B cell (primary cell): Measurements from ENCODE around the gene CYP2W1. TPM values are rescaled to one million over a fixed set of nuclear protein-coding genes. Genes with fewer than 3 reads are reported as not detected.

Experiments used
- ATAC-seq: fragments of 200-7000 bp; cut with Tn5 transposase; one replicate; pipeline ENCODE4 v1.10.0; 2021; ENCODE audit warnings: low read depth, mild to moderate bottlenecking, moderate number of reproducible peaks, moderate library complexity
- CTCF ChIA-PET: fragments of 350-600 bp; sonication (Branson Sonifier 250); formaldehyde crosslinking; loops from one replicate; lab custom pipeline; 2021; ENCODE audit warnings: antibody characterized with exemption, inconsistent platforms; lab: Charles Lee
- POLR2A ChIA-PET: fragments of 350-600 bp; sonication (Branson Sonifier 250); formaldehyde crosslinking; loops from one replicate; lab custom pipeline; 2021; ENCODE audit warnings: antibody characterized with exemption; lab: Charles Lee
- DNase-seq: peaks from one replicate; pipeline ENCODE4 v3.0.0; 2013
- H2AFZ ChIP-seq: 2 replicates; pipeline ENCODE4 v1.6.1; 2012; ENCODE audit warnings: mild to moderate bottlenecking, low read depth, low read length; ENCODE audit not compliant: insufficient read depth, poor library complexity, severe bottlenecking
- H3K27ac ChIP-seq, 2 donors: 1 replicate in 1 of 2; 2 replicates in 1 of 2; pipeline ENCODE4 v1.5.1; 2012 to 2013; ENCODE audit warnings: low read length in 2 of 2, mild to moderate bottlenecking in 2 of 2, moderate library complexity in 1 of 2
- H3K27me3 ChIP-seq, 4 experiments: fragments of 200-600 bp in 1 of 4; sonication (generic) in 1 of 4; replicated peaks in 1 of 4; 1 replicate in 2 of 4; 2 replicates in 2 of 4; pipeline versions ENCODE4 v1.6.1 to v1.7.0; 2013 to 2016; ENCODE audit warnings: low read length in 3 of 4, mild to moderate bottlenecking in 2 of 4, mixed read lengths in 1 of 4, moderate library complexity in 1 of 4; ENCODE audit not compliant: insufficient read depth in 4 of 4, control insufficient read depth in 3 of 4; ENCODE audit errors: control extremely low read depth in 1 of 4
- H3K36me3 ChIP-seq, 2 experiments: replicated peaks in 1 of 2; 1 replicate in 1 of 2; 2 replicates in 1 of 2; pipeline versions ENCODE4 v1.6.1 to v1.7.1; 2013; ENCODE audit warnings: low read length in 1 of 2; ENCODE audit not compliant: insufficient read depth in 2 of 2, control insufficient read depth in 1 of 2; ENCODE audit errors: control extremely low read depth in 1 of 2, extremely low read depth in 1 of 2
- H3K4me1 ChIP-seq, 2 donors: fragments of 200-600 bp in 1 of 2; sonication (generic) in 1 of 2; 1 replicate in 1 of 2; 2 replicates in 1 of 2; pipeline versions ENCODE4 v1.5.1 to v1.6.1; 2013 to 2017; ENCODE audit warnings: low read length in 2 of 2; ENCODE audit not compliant: control insufficient read depth in 2 of 2, insufficient read depth in 2 of 2
- H3K4me2 ChIP-seq: replicated peaks from 2 replicates; pipeline ENCODE3; 2012; ENCODE audit warnings: mild to moderate bottlenecking, low read depth, low read length; ENCODE audit not compliant: poor library complexity, severe bottlenecking
- H3K4me3 ChIP-seq, 5 experiments: fragments of 200-600 bp in 1 of 5; sonication (generic) in 1 of 5; 1 replicate in 3 of 5; 2 replicates in 2 of 5; pipeline versions ENCODE4 v1.5.1 to v1.7.0; 2011 to 2016; ENCODE audit warnings: low read length in 4 of 5, mild to moderate bottlenecking in 4 of 5, low read depth in 2 of 5, control low read depth in 1 of 5, moderate library complexity in 1 of 5; ENCODE audit not compliant: insufficient read depth in 1 of 5; ENCODE audit errors: control extremely low read depth in 1 of 5, extremely low read depth in 1 of 5
- H3K79me2 ChIP-seq: fragments of 200-600 bp; sonication (generic); one replicate; pipeline ENCODE4 v1.6.0; 2016; ENCODE audit warnings: low read length; ENCODE audit not compliant: control insufficient read depth, insufficient read depth
- H3K9ac ChIP-seq: fragments of 200-600 bp; sonication (generic); 2 replicates; pipeline ENCODE4 v1.6.1; 2017; ENCODE audit warnings: mild to moderate bottlenecking, low read length, moderate library complexity
- H3K9me3 ChIP-seq, 3 donors: one replicate each; pipeline versions ENCODE4 v1.6.1 to v1.7.1; 2013; ENCODE audit warnings: low read length in 2 of 3; ENCODE audit not compliant: control insufficient read depth in 2 of 3, insufficient read depth in 1 of 3; ENCODE audit errors: control extremely low read depth in 1 of 3
- H4K20me1 ChIP-seq: 2 replicates; pipeline ENCODE4 v1.6.0; 2012; ENCODE audit warnings: mild to moderate bottlenecking, low read length; ENCODE audit not compliant: insufficient read depth, control insufficient read depth, poor library complexity, severe bottlenecking
- H3K27ac Mint-ChIP-seq: one replicate; pipeline ENCODE4 v1.8.0; 2021; ENCODE audit warnings: mixed read lengths
- H3K27me3 Mint-ChIP-seq: one replicate; pipeline ENCODE4 v1.8.0; 2021; ENCODE audit warnings: mixed read lengths
- H3K4me1 Mint-ChIP-seq: one replicate; pipeline ENCODE4 v1.8.0; 2021; ENCODE audit warnings: mixed read lengths
- H3K4me3 Mint-ChIP-seq: one replicate; pipeline ENCODE4 v1.8.0; 2021; ENCODE audit warnings: mixed read lengths
- H3K9me3 Mint-ChIP-seq: one replicate; pipeline ENCODE4 v1.8.0; 2022; ENCODE audit warnings: mixed read lengths; ENCODE audit not compliant: insufficient read depth
- EZH2 ChIP-seq: IDR thresholded peaks from 2 replicates; pipeline ENCODE4 v1.6.1; 2012; ENCODE audit warnings: borderline replicate concordance, low read depth, mild to moderate bottlenecking, moderate library complexity, low read length; ENCODE audit not compliant: insufficient read depth, poor library complexity, severe bottlenecking
- WGBS: methylation state at CpG from one replicate; pipeline ENCODE4 v1.1.5; 2013; ENCODE audit warnings: missing lambda C conversion rate; ENCODE audit not compliant: insufficient coverage; 5-methylcytosine and 5-hydroxymethylcytosine counted together
- intact Hi-C: fragments of 100-400 bp; cut with micrococcal nuclease; formaldehyde crosslinking; loops from one replicate; pipeline ENCODE4 v1.10.0; 2022
- polyA plus RNA-seq: library from polyadenylated mRNA; depleted of rRNA; stranded (reverse); fragments of >200 nt; gene quantifications from 2 replicates; pipeline ENCODE4 v1.2.3, GENCODE V29; 2012
- total RNA-seq, 2 donors: library from RNA; stranded (reverse); fragments of 120-200 nt in 1 of 2; gene quantifications; 1 replicate in 1 of 2; 2 replicates in 1 of 2; pipeline versions ENCODE4 v1.2.3 to v1.2.4, GENCODE V29; 2013 to 2022
- TF ChIP-seq, protein P1 (sequence below): fragments of 200-600 bp; IDR thresholded peaks from one replicate; pipeline ENCODE4 v1.8.0; 2022; ENCODE audit warnings: antibody characterized with exemption, mild to moderate bottlenecking

Gene CYP2W1
- total and polyA plus RNA-seq, 2 donors (not counting 1 experiment from before 2014, with no cell fraction given) = not detected

DNA sequence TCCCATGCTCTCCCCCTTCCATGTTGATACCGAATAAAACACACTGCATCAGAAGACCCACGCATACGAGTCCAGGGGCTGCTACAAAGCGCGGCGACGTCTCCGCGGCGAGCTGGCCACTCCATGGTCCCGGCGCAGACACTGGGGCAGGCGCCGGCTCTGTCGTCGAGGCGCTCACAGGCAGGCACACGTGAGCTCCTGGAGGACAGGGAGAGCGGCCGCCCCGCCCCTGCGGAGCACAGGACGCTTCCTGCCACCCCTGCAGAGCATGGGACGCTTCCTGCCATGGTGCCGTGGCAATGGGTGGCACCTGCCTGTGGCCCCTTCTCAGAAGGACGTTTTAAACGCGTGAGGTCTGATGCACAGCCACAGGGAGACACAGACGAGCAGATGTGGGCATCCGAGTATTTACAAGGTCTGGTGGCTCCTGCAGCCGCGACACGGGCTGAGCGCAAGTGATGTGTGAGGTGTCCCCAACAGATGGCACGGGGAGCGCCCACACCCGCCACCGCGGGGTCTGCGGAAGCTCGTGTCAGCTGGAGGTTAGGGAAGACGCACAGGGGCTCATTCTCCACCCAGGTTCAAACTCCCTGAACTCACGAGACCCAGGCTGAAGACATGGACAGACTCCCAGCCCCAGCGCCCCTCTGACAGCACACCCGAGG lies 40.0 kb downstream of the CYP2W1 start:
- peaks cover 0 to 36% of the 10 kb centered on the region in 2 experiments for H3K36me3 ChIP-seq
- peak overlapping the region; percentile 97 for H3K4me2 ChIP-seq
- intact Hi-C loops = loop anchor here (5.0 kb wide), 1 partner anchor 101 kb away; no protein-coding TSS in a partner anchor
- ChIA-PET CTCF (interaction anchor here (0.6 to 6.9 kb wide), 9 partner anchors 10 to 147 kb away, joined by 3 to 57 read pairs (median 9); partner anchors contain the start of gene GPR146), POLR2A (interaction anchor here (0.6 to 2.2 kb wide), 13 partner anchors 10 to 1266 kb away, joined by 3 to 15 read pairs (median 7); partner anchors contain the start of gene GPR146)
- TF ChIP-seq, protein P1, sequence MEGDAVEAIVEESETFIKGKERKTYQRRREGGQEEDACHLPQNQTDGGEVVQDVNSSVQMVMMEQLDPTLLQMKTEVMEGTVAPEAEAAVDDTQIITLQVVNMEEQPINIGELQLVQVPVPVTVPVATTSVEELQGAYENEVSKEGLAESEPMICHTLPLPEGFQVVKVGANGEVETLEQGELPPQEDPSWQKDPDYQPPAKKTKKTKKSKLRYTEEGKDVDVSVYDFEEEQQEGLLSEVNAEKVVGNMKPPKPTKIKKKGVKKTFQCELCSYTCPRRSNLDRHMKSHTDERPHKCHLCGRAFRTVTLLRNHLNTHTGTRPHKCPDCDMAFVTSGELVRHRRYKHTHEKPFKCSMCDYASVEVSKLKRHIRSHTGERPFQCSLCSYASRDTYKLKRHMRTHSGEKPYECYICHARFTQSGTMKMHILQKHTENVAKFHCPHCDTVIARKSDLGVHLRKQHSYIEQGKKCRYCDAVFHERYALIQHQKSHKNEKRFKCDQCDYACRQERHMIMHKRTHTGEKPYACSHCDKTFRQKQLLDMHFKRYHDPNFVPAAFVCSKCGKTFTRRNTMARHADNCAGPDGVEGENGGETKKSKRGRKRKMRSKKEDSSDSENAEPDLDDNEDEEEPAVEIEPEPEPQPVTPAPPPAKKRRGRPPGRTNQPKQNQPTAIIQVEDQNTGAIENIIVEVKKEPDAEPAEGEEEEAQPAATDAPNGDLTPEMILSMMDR = no peak
- no peak for TF ChIP-seq EZH2
- DNase-seq (peak; percentile 93), ATAC-seq (peak; percentile 39)
- Mint-ChIP-seq H3K9me3 (no peaks in the 10 kb centered on the region), H3K27ac (peak overlapping the region; percentile 97), H3K27me3 (no peaks in the 10 kb centered on the region), H3K4me3 (peak overlapping the region; percentile 94), H3K4me1 (peaks cover 77% of the 10 kb centered on the region)
- H2AFZ ChIP-seq = no peak overlapping the region
- peaks cover 61% of the 10 kb centered on the region for H3K79me2 ChIP-seq
- 41% methylated on average over 42 of the region's 45 CpGs for WGBS
- H3K27ac ChIP-seq = peak overlapping the region; percentile 88 to 90
- H3K9me3 ChIP-seq = peaks cover 0 to 38% (median 0%) of the 10 kb centered on the region in 3 donors
- H3K27me3 ChIP-seq = peaks cover 0 to 2% (median 0%) of the 10 kb centered on the region in 4 experiments
- peaks cover 68 to 77% of the 10 kb centered on the region in 2 donors for H3K4me1 ChIP-seq
- peaks cover 78% of the 10 kb centered on the region for H4K20me1 ChIP-seq
- H3K9ac ChIP-seq = peak overlapping the region; percentile 41
- H3K4me3 ChIP-seq = peak overlapping the region in 1 of 5 experiments; percentile 42
